ENCODE results near the gene IL21R. TPM values are rescaled to one million over a fixed set of nuclear protein-coding genes. Genes with fewer than 3 reads are reported as not detected.

Gene IL21R
- total and polyA plus RNA-seq, 2 donors (not counting 1 experiment from before 2014, with no cell fraction given): 28.5 to 32.1 TPM

DNA sequence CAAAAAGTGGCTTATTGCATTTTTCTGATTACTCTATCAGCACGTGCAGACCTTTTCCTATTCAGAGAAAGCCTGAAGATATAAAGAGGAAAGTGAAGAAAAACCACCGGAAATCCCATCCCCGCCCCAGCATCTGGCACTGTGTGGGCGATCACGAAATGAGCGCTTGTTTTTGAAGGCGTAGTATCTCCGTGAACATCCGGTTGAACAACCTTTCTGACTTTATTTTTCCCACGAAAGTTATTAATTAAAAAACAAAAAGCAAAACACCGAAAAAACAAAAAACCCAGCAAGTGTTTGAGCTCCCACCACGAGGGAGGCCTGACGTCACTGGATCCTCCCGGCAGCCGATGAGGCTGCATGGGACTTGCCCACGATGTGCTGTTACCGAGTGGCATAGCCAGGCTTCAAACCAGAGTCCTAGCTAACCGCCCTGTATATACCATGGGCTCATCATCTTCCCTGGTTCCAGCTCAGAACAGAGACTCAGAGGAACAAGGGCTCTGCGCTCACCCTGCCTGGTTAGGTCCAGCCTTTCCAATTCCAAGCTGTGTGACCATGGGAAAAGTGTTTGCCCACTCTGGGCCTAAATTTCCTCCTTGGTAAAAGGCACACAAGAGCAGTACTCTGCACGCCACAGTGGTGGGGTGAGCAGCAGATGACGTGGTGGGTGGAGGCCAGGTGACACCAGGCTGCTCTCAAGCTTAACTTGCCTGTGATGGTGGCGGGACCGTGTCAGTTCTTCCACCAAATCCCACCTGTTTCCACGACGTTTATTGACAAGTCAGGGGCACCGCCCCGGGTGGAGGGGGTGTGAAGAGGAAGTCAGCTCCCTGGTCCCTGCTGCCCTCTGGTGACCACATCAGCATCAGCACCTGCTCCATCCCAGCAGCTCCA lies 34.3 kb upstream of the IL21R start:
- Mint-ChIP-seq H3K27me3 (no peaks in the 10 kb centered on the region), H3K4me1 (peaks cover 57% of the 10 kb centered on the region), H3K27ac (peak overlapping the region; percentile 96), H3K4me3 (peak overlapping the region; percentile 78), H3K9me3 (ENCODE audit: insufficient read depth) (peaks cover 2% of the 10 kb centered on the region)
- ChIA-PET CTCF (interaction anchor here (0.6 to 6.1 kb wide), 53 partner anchors 8 to 258 kb away, joined by 3 to 121 read pairs (median 6); partner anchors contain the start of genes IL21R, KDM8 and NSMCE1), POLR2A (interaction anchor here (0.7 to 3.2 kb wide), 14 partner anchors 11 to 194 kb away, joined by 3 to 20 read pairs (median 6); partner anchors contain the start of gene IL21R)
- intact Hi-C loops (cut with micrococcal nuclease): loop anchor here (1.0 to 2.0 kb wide), 11 partner anchors 35 to 254 kb away; partner anchors contain the start of genes IL21R, KDM8 and NSMCE1
- peak; percentile 95 for DNase-seq
- H3K4me2 ChIP-seq (replicated peaks; ENCODE audit: low read depth, low read length, poor library complexity, severe bottlenecking): peak overlapping the region; percentile 64
- H2AFZ ChIP-seq (ENCODE audit: insufficient read depth, low read depth, low read length, poor library complexity, severe bottlenecking): peak overlapping the region; percentile 46
- H3K9ac ChIP-seq (ENCODE audit: low read length): peak overlapping the region; percentile 55
- peak overlapping the region; percentile 11 to 42 (median 30) for H3K4me3 ChIP-seq (ENCODE audit: control extremely low read depth in 1 of 5, extremely low read depth in 1 of 5, insufficient read depth in 1 of 5, low read depth in 2 of 5, low read length in 4 of 5)
- ATAC-seq (ENCODE audit: low read depth): peak; percentile 77
- H3K4me1 ChIP-seq (ENCODE audit: control insufficient read depth in 2 of 2, insufficient read depth in 2 of 2, low read length in 2 of 2): peaks cover 36 to 57% of the 10 kb centered on the region in 2 donors
- H3K36me3 ChIP-seq (replicated peaks in 1 of 2; ENCODE audit: control extremely low read depth in 1 of 2, control insufficient read depth in 1 of 2, extremely low read depth in 1 of 2, insufficient read depth in 2 of 2, low read length in 1 of 2): peaks cover 6 to 17% of the 10 kb centered on the region in 2 experiments
- peaks cover 2 to 12% (median 8%) of the 10 kb centered on the region in 3 donors for H3K9me3 ChIP-seq (ENCODE audit: control extremely low read depth in 1 of 3, control insufficient read depth in 2 of 3, insufficient read depth in 1 of 3, low read length in 2 of 3)
- H3K27ac ChIP-seq (ENCODE audit: low read length in 2 of 2): peak overlapping the region; percentile 97
- H4K20me1 ChIP-seq (ENCODE audit: control insufficient read depth, insufficient read depth, low read length, poor library complexity, severe bottlenecking): peaks cover 13% of the 10 kb centered on the region
- H3K27me3 ChIP-seq (replicated peaks in 1 of 4; ENCODE audit: control extremely low read depth in 1 of 4, control insufficient read depth in 3 of 4, insufficient read depth in 4 of 4, low read length in 3 of 4): no peaks in the 10 kb centered on the region
- peaks cover 7% of the 10 kb centered on the region for H3K79me2 ChIP-seq (ENCODE audit: control insufficient read depth, insufficient read depth, low read length)
- WGBS (ENCODE audit: insufficient coverage): 4% methylated on average over 12 of the region's 27 CpGs
- TF ChIP-seq EZH2 (IDR thresholded peaks at IDR 0.05; ENCODE audit: borderline replicate concordance, insufficient read depth, low read depth, low read length, poor library complexity, severe bottlenecking): no peak
- TF ChIP-seq, protein P1, sequence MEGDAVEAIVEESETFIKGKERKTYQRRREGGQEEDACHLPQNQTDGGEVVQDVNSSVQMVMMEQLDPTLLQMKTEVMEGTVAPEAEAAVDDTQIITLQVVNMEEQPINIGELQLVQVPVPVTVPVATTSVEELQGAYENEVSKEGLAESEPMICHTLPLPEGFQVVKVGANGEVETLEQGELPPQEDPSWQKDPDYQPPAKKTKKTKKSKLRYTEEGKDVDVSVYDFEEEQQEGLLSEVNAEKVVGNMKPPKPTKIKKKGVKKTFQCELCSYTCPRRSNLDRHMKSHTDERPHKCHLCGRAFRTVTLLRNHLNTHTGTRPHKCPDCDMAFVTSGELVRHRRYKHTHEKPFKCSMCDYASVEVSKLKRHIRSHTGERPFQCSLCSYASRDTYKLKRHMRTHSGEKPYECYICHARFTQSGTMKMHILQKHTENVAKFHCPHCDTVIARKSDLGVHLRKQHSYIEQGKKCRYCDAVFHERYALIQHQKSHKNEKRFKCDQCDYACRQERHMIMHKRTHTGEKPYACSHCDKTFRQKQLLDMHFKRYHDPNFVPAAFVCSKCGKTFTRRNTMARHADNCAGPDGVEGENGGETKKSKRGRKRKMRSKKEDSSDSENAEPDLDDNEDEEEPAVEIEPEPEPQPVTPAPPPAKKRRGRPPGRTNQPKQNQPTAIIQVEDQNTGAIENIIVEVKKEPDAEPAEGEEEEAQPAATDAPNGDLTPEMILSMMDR (IDR thresholded peaks at IDR 0.05): peak; percentile 85
